ENCODE results near the gene CLASRP.

GRCh38 chr19:45005787-45006186, 33.1 kb upstream of the CLASRP start:
- no peak for TF ChIP-seq POLR2A (IDR thresholded peaks at IDR 0.05)
- TF ChIP-seq, protein P1, sequence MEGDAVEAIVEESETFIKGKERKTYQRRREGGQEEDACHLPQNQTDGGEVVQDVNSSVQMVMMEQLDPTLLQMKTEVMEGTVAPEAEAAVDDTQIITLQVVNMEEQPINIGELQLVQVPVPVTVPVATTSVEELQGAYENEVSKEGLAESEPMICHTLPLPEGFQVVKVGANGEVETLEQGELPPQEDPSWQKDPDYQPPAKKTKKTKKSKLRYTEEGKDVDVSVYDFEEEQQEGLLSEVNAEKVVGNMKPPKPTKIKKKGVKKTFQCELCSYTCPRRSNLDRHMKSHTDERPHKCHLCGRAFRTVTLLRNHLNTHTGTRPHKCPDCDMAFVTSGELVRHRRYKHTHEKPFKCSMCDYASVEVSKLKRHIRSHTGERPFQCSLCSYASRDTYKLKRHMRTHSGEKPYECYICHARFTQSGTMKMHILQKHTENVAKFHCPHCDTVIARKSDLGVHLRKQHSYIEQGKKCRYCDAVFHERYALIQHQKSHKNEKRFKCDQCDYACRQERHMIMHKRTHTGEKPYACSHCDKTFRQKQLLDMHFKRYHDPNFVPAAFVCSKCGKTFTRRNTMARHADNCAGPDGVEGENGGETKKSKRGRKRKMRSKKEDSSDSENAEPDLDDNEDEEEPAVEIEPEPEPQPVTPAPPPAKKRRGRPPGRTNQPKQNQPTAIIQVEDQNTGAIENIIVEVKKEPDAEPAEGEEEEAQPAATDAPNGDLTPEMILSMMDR (IDR thresholded peaks at IDR 0.05), result no peak
